BLaER1 (cell line): ENCODE results near the gene XYLT2.
"Not testable (repeated sequence)": the region's sequence is repeated elsewhere in the genome, so short reads cannot be mapped to it uniquely, and the experiment has no call there.

ENCODE experiments used
- H3K27ac ChIP-seq: shearing (Covaris generic); formaldehyde crosslinking; 2 replicates; pipeline ENCODE4 v1.8.1; 2022
- H3K27me3 ChIP-seq: shearing (Covaris generic); formaldehyde crosslinking; 2 replicates; pipeline ENCODE4 v1.8.1; 2022
- H3K36me3 ChIP-seq: shearing (Covaris generic); formaldehyde crosslinking; 2 replicates; pipeline ENCODE4 v1.8.1; 2022
- H3K4me1 ChIP-seq: shearing (Covaris generic); formaldehyde crosslinking; 2 replicates; pipeline ENCODE4 v1.8.1; 2022
- H3K4me2 ChIP-seq: shearing (Covaris generic); formaldehyde crosslinking; 2 replicates; pipeline ENCODE4 v1.8.1; 2022
- H3K4me3 ChIP-seq: shearing (Covaris generic); formaldehyde crosslinking; 2 replicates; pipeline ENCODE4 v1.8.1; 2022
- H3K9ac ChIP-seq: shearing (Covaris generic); formaldehyde crosslinking; 2 replicates; pipeline ENCODE4 v1.8.1; 2022
- H3K9me3 ChIP-seq: shearing (Covaris generic); formaldehyde crosslinking; 2 replicates; pipeline ENCODE4 v1.8.1; 2022
- H4K20me1 ChIP-seq: shearing (Covaris generic); formaldehyde crosslinking; 2 replicates; pipeline ENCODE4 v1.8.1; 2022
- Cebpa-rat ChIP-seq: shearing (Covaris generic); IDR thresholded peaks from 2 replicates; pipeline ENCODE4 v1.8.1; 2022

Gene XYLT2

GRCh38 chr17:50386510-50386909 lies 40.6 kb downstream of the XYLT2 start:
- Histone ChIP-seq H3K27ac (no peak overlapping the region), H4K20me1 (peaks cover 48% of the 10 kb centered on the region; the same call in 1 of the 2 replicates), H3K4me2 (no peak overlapping the region), H3K27me3 (no peaks in the 10 kb centered on the region), H3K9ac (no peak overlapping the region), H3K4me3 (no peak overlapping the region), H3K36me3 (peaks cover 100% of the 10 kb centered on the region), H3K4me1 (no peaks in the 10 kb centered on the region), H3K9me3 (no peaks in the 10 kb centered on the region)
- TF ChIP-seq Cebpa-rat: no peak

- Histone ChIP-seq H3K4me1 (no peaks in the 10 kb centered on the region), H3K27ac (no peak overlapping the region), H3K27me3 (no peaks in the 10 kb centered on the region), H3K9ac (no peak overlapping the region), H3K4me3 (no peak overlapping the region), H3K4me2 (no peak overlapping the region), H3K36me3 (peaks cover 100% of the 10 kb centered on the region), H4K20me1 (peaks cover 59% of the 10 kb centered on the region), H3K9me3 (no peaks in the 10 kb centered on the region)
- no peak for TF ChIP-seq Cebpa-rat
Observed at GRCh38 chr17:50388728-50389127, 42.8 kb downstream of the XYLT2 start.

- H4K20me1 ChIP-seq: peaks cover 67% of the 10 kb centered on the region
- H3K4me2 ChIP-seq: no peak overlapping the region
- H3K27me3 ChIP-seq: no peaks in the 10 kb centered on the region
- peaks cover 100% of the 10 kb centered on the region for H3K36me3 ChIP-seq
- no peak overlapping the region for H3K9ac ChIP-seq
- H3K4me3 ChIP-seq: no peak overlapping the region
- H3K9me3 ChIP-seq: no peaks in the 10 kb centered on the region
- no peaks in the 10 kb centered on the region for H3K4me1 ChIP-seq
- H3K27ac ChIP-seq: no peak overlapping the region
- TF ChIP-seq Cebpa-rat: no peak
Observed at GRCh38 chr17:50389534-50389933, 43.6 kb downstream of the XYLT2 start.

- Histone ChIP-seq H3K9ac (no peak overlapping the region), H3K4me1 (peaks cover 21% of the 10 kb centered on the region), H3K9me3 (no peaks in the 10 kb centered on the region), H3K27me3 (no peaks in the 10 kb centered on the region), H3K4me3 (no peak overlapping the region), H4K20me1 (peaks cover 81% of the 10 kb centered on the region), H3K4me2 (no peak overlapping the region), H3K36me3 (peaks cover 83% of the 10 kb centered on the region), H3K27ac (no peak overlapping the region)
- TF ChIP-seq Cebpa-rat: no peak
Observed at GRCh38 chr17:50392621-50393020, 46.7 kb downstream of the XYLT2 start.

- no peaks in the 10 kb centered on the region for H3K27me3 ChIP-seq
- H3K4me3 ChIP-seq: no peak overlapping the region
- H4K20me1 ChIP-seq: peaks cover 73% of the 10 kb centered on the region
- peaks cover 2% of the 10 kb centered on the region; the same call in 1 of the 2 replicates for H3K9me3 ChIP-seq
- H3K36me3 ChIP-seq: peaks cover 72% of the 10 kb centered on the region
- H3K4me1 ChIP-seq: peaks cover 24% of the 10 kb centered on the region
- no peak overlapping the region for H3K4me2 ChIP-seq
- no peak overlapping the region for H3K9ac ChIP-seq
- no peak for TF ChIP-seq Cebpa-rat
- H3K27ac ChIP-seq: no peak overlapping the region
Observed at GRCh38 chr17:50393700-50394099, 47.8 kb downstream of the XYLT2 start.

- peaks cover 65% of the 10 kb centered on the region for H4K20me1 ChIP-seq
- TF ChIP-seq Cebpa-rat: no peak
- H3K4me1 ChIP-seq: peaks cover 24% of the 10 kb centered on the region
- H3K27me3 ChIP-seq: no peaks in the 10 kb centered on the region
- H3K9ac ChIP-seq: no peak overlapping the region
- H3K27ac ChIP-seq: no peak overlapping the region
- peaks cover 62% of the 10 kb centered on the region for H3K36me3 ChIP-seq
- H3K4me2 ChIP-seq: peak overlapping the region; percentile 96; the same call in 1 of the 2 replicates
- peaks cover 12% of the 10 kb centered on the region for H3K9me3 ChIP-seq
- no peak overlapping the region for H3K4me3 ChIP-seq
Observed at GRCh38 chr17:50394711-50395110, 48.8 kb downstream of the XYLT2 start.

GRCh38 chr17:50396261-50397110 lies 50.6 kb downstream of the XYLT2 start:
- H3K27ac ChIP-seq: peak overlapping the region; percentile 95
- H4K20me1 ChIP-seq: peaks cover 51% of the 10 kb centered on the region
- H3K27me3 ChIP-seq: no peaks in the 10 kb centered on the region
- peaks cover 24% of the 10 kb centered on the region for H3K4me1 ChIP-seq
- H3K4me2 ChIP-seq: peak overlapping the region; percentile 96
- H3K36me3 ChIP-seq: peaks cover 44% of the 10 kb centered on the region
- H3K9ac ChIP-seq: peak overlapping the region; percentile 95
- H3K4me3 ChIP-seq: peak overlapping the region; percentile 81
- TF ChIP-seq Cebpa-rat: no peak
- H3K9me3 ChIP-seq: peaks cover 19% of the 10 kb centered on the region

GRCh38 chr17:50397111-50397918 lies 51.4 kb downstream of the XYLT2 start, which contains the start of gene LRRC59:
TSS of gene LRRC59 (minus strand) at chr17:50397523. CDS start at chr17:50397317, 206 bp downstream.
- Histone ChIP-seq H3K27ac (peak within 1 kb of the TSS; percentile 95), H3K9me3 (peaks cover 19% of the 10 kb centered on the region), H3K4me1 (peaks cover 24% of the 10 kb centered on the region), H3K9ac (peak within 1 kb of the TSS; percentile 95), H3K4me3 (peak within 1 kb of the TSS; percentile 81), H3K4me2 (peak within 1 kb of the TSS; percentile 96), H3K27me3 (no peaks in the 10 kb centered on the region), H3K36me3 (peaks cover 36% of the 10 kb centered on the region), H4K20me1 (peaks cover 44% of the 10 kb centered on the region)
- TF ChIP-seq Cebpa-rat: no peak

GRCh38 chr17:50397919-50398285 lies 52.0 kb downstream of the XYLT2 start:
- Histone ChIP-seq H3K27me3 (no peaks in the 10 kb centered on the region), H4K20me1 (peaks cover 43% of the 10 kb centered on the region), H3K9me3 (peaks cover 19% of the 10 kb centered on the region), H3K4me1 (peaks cover 24% of the 10 kb centered on the region), H3K36me3 (peaks cover 30% of the 10 kb centered on the region), H3K9ac (peak overlapping the region; percentile 95), H3K4me2 (peak overlapping the region; percentile 96), H3K27ac (no peak overlapping the region; the same call in 1 of the 2 replicates), H3K4me3 (peak overlapping the region; percentile 81; the same call in 1 of the 2 replicates)
- no peak for TF ChIP-seq Cebpa-rat

- not testable (repeated sequence) for H3K27ac ChIP-seq, H3K4me3 ChIP-seq, H3K27me3 ChIP-seq, H3K9ac ChIP-seq, H3K4me2 ChIP-seq
- peaks cover 24% of the 10 kb centered on the region for H3K4me1 ChIP-seq
- H4K20me1 ChIP-seq: peaks cover 35% of the 10 kb centered on the region
- peaks cover 23% of the 10 kb centered on the region for H3K36me3 ChIP-seq
- H3K9me3 ChIP-seq: peaks cover 19% of the 10 kb centered on the region
Observed at GRCh38 chr17:50398672-50399071, 52.7 kb downstream of the XYLT2 start.

GRCh38 chr17:50399591-50399990 lies 53.7 kb downstream of the XYLT2 start:
- not testable (repeated sequence) for H3K27ac ChIP-seq, H3K27me3 ChIP-seq, H3K9ac ChIP-seq, H3K4me2 ChIP-seq, H3K4me3 ChIP-seq
- H3K4me1 ChIP-seq: peaks cover 24% of the 10 kb centered on the region
- H4K20me1 ChIP-seq: peaks cover 26% of the 10 kb centered on the region
- peaks cover 19% of the 10 kb centered on the region for H3K9me3 ChIP-seq
- peaks cover 13% of the 10 kb centered on the region for H3K36me3 ChIP-seq

GRCh38 chr17:50405351-50405750 lies 59.4 kb downstream of the XYLT2 start:
- H4K20me1 ChIP-seq, H3K27ac ChIP-seq, H3K36me3 ChIP-seq, H3K9me3 ChIP-seq, H3K4me1 ChIP-seq, H3K4me2 ChIP-seq, H3K9ac ChIP-seq, H3K4me3 ChIP-seq, H3K27me3 ChIP-seq: not testable (repeated sequence)
